SH-SY5Y (cell line): ENCODE measurements around the gene FIGN.

Source experiments
- GATA2 ChIP-seq: IDR thresholded peaks from 2 replicates; pipeline ENCODE4 v1.6.1; 2011; ENCODE audit warnings: mild to moderate bottlenecking, low read depth, low read length
- GATA3 ChIP-seq: IDR thresholded peaks from 2 replicates; pipeline ENCODE4 v1.6.1; 2011; ENCODE audit warnings: low read depth, mild to moderate bottlenecking, low read length, moderate library complexity

- TF ChIP-seq GATA2 (no peak), GATA3 (no peak)
These were observed 37.0 kb downstream of the FIGN start for GRCh38 chr2:163698857-163699256.
